SK-N-SH (cell line): ENCODE measurements around the gene PDZRN4. TPM values are rescaled to one million over a fixed set of nuclear protein-coding genes. Genes with fewer than 3 reads are reported as not detected.

Source experiments
- CTCF ChIA-PET: fragments of 300-600, 350-600 bp; formaldehyde crosslinking; extraction: SDS; loops from one replicate; lab custom pipeline; 2021; lab: Yijun Ruan, JAX
- POLR2A ChIA-PET: fragments of 350-600 bp; sonication (Branson Sonifier 250); formaldehyde crosslinking; extraction: SDS; loops from one replicate; lab custom pipeline; 2020; ENCODE audit warnings: antibody characterized with exemption, inconsistent platforms; lab: Yijun Ruan, JAX
- DNase-seq: peaks from one replicate; pipeline ENCODE4 v3.0.0; 2012
- H2AFZ ChIP-seq: fragments of 200-600 bp; sonication (generic); 2 replicates; pipeline ENCODE4 v1.8.1; 2016; ENCODE audit warnings: antibody characterized with exemption, mild to moderate bottlenecking, low read depth
- H3F3A ChIP-seq: fragments of 200-600 bp; sonication (generic); replicated peaks from 2 replicates; pipeline ENCODE3; 2016; ENCODE audit warnings: antibody characterized with exemption, mild to moderate bottlenecking; ENCODE audit not compliant: insufficient read depth
- H3K27ac ChIP-seq, 2 experiments: fragments of 200-500 bp in 1 of 2; fragments of 200-600 bp in 1 of 2; sonication (Bioruptor generic) in 1 of 2; sonication (generic), shearing (Covaris generic) in 1 of 2; 2 replicates each; pipeline versions ENCODE4 v1.5.1 to v1.6.1; 2014 to 2016; ENCODE audit warnings: low read depth in 2 of 2, inconsistent platforms in 1 of 2, low read length in 1 of 2, mild to moderate bottlenecking in 1 of 2, mixed read lengths in 1 of 2
- H3K27me3 ChIP-seq: fragments of 200-600 bp; sonication (generic), shearing (Covaris generic); 2 replicates; pipeline ENCODE4 v1.6.1; 2016; ENCODE audit warnings: mixed run types; ENCODE audit not compliant: insufficient read depth
- H3K36me3 ChIP-seq, 2 experiments: fragments of 200-500 bp in 1 of 2; fragments of 200-600 bp in 1 of 2; sonication (Bioruptor generic) in 1 of 2; sonication (generic) in 1 of 2; replicated peaks in 1 of 2; 2 replicates each; pipeline versions ENCODE3 to v1.5.1; 2014 to 2016; ENCODE audit warnings: low read length in 1 of 2, mild to moderate bottlenecking in 1 of 2; ENCODE audit not compliant: insufficient read depth in 2 of 2, control insufficient read depth in 1 of 2
- H3K4me1 ChIP-seq, 2 experiments: fragments of 200-500 bp in 1 of 2; fragments of 200-600 bp in 1 of 2; sonication (Bioruptor generic) in 1 of 2; sonication (generic), shearing (Covaris generic) in 1 of 2; 2 replicates each; pipeline versions ENCODE4 v1.5.1 to v1.6.1; 2014 to 2016; ENCODE audit warnings: low read depth in 1 of 2, low read length in 1 of 2, mixed run types in 1 of 2; ENCODE audit not compliant: insufficient read depth in 2 of 2, control insufficient read depth in 1 of 2
- H3K4me2 ChIP-seq: fragments of 200-600 bp; sonication (generic), shearing (Covaris generic); 2 replicates; pipeline ENCODE4 v1.6.1; 2017; ENCODE audit warnings: mixed run types
- H3K4me3 ChIP-seq, 2 experiments: fragments of 200-500 bp in 1 of 2; fragments of 200-600 bp in 1 of 2; sonication (Bioruptor generic) in 1 of 2; sonication (generic), shearing (Covaris generic) in 1 of 2; 2 replicates each; pipeline versions ENCODE4 v1.5.1 to v1.8.1; 2014 to 2016; ENCODE audit warnings: low read depth in 2 of 2, inconsistent platforms in 1 of 2, low read length in 1 of 2, mild to moderate bottlenecking in 1 of 2, mixed read lengths in 1 of 2, moderate library complexity in 1 of 2
- H3K79me2 ChIP-seq: fragments of 200-600 bp; sonication (generic); 2 replicates; pipeline ENCODE4 v1.8.1; 2017; ENCODE audit warnings: mild to moderate bottlenecking; ENCODE audit not compliant: insufficient read depth
- H3K9ac ChIP-seq: fragments of 200-600 bp; sonication (generic); 2 replicates; pipeline ENCODE4 v1.6.1; 2017; ENCODE audit warnings: mixed run types
- H3K9me2 ChIP-seq: fragments of 200-600 bp; sonication (generic); 2 replicates; pipeline ENCODE4 v1.6.1; 2017; ENCODE audit warnings: mixed run types
- H3K9me3 ChIP-seq: fragments of 200-600 bp; sonication (generic); 2 replicates; pipeline ENCODE4 v1.6.1; 2017; ENCODE audit warnings: mixed run types, mild to moderate bottlenecking, moderate library complexity
- H4K20me1 ChIP-seq: fragments of 200-600 bp; sonication (generic); 2 replicates; pipeline ENCODE4 v1.6.1; 2017; ENCODE audit warnings: mild to moderate bottlenecking, mixed run types; ENCODE audit not compliant: insufficient read depth
- ELF1 ChIP-seq: IDR thresholded peaks from 2 replicates; pipeline ENCODE4 v1.4.0; 2012
- EP300 ChIP-seq, 2 experiments: IDR thresholded peaks; 2 replicates each; pipeline versions ENCODE4 v1.4.0 to v1.6.1; 2012; ENCODE audit warnings: borderline replicate concordance in 1 of 2, low read depth in 1 of 2, low read length in 1 of 2
- FOXJ3 ChIP-seq: sonication (generic); formaldehyde crosslinking; IDR thresholded peaks from 2 replicates; pipeline ENCODE4 v1.5.1; 2020; ENCODE audit warnings: mild to moderate bottlenecking, missing genetic modification reagents
- FOXM1 ChIP-seq: IDR thresholded peaks from 2 replicates; pipeline ENCODE4 v1.4.0; 2012; ENCODE audit warnings: low read depth, mild to moderate bottlenecking
- IRF3 ChIP-seq: fragments of 150-350 bp; IDR thresholded peaks from 2 replicates; pipeline ENCODE4 v1.6.1; 2016; ENCODE audit warnings: mild to moderate bottlenecking, low read depth, low read length
- MEF2A ChIP-seq: IDR thresholded peaks from 2 replicates; pipeline ENCODE4 v1.4.0; 2012; ENCODE audit warnings: low read depth, borderline replicate concordance
- NRF1 ChIP-seq: IDR thresholded peaks from 2 replicates; pipeline ENCODE4 v1.6.1; 2012; ENCODE audit warnings: low read depth, mild to moderate bottlenecking, low read length
- PBX3 ChIP-seq: IDR thresholded peaks from 2 replicates; pipeline ENCODE4; 2012
- RAD21 ChIP-seq: IDR thresholded peaks from 2 replicates; pipeline ENCODE4 v1.6.1; 2012; ENCODE audit warnings: mild to moderate bottlenecking, low read length
- SIN3A ChIP-seq: IDR thresholded peaks from 2 replicates; pipeline ENCODE4 v1.6.1; 2012; ENCODE audit warnings: low read depth, mild to moderate bottlenecking, low read length, moderate library complexity, borderline replicate concordance
- TAF1 ChIP-seq: IDR thresholded peaks from 2 replicates; pipeline ENCODE4 v1.6.1; 2012; ENCODE audit warnings: low read depth, mild to moderate bottlenecking, low read length, moderate library complexity, borderline replicate concordance
- TCF12 ChIP-seq: IDR thresholded peaks from 2 replicates; pipeline ENCODE4 v1.4.0; 2012
- whole genome bisulfite sequencing: methylation state at CpG from one replicate; pipeline ENCODE4 v1.1.6; 2017; ENCODE audit warnings: low lambda C conversion rate; 5-methylcytosine and 5-hydroxymethylcytosine counted together
- polyA plus RNA-seq, 3 experiments: library from polyadenylated mRNA; depleted of rRNA; stranded (reverse); fragments of >200 nt; gene quantifications; 2 replicates each; pipeline ENCODE4 v1.2.3, GENCODE V29; 2012

Gene PDZRN4
- polyA plus RNA-seq, 1 of the 3 experiments (the other 2 are of a cell fraction), result 0.02 TPM

GRCh38 chr12:41576925-41577324 is 388.8 kb downstream of the PDZRN4 start:
- Histone ChIP-seq H3K4me3 (no peak overlapping the region), H3K79me2 (no peaks in the 10 kb centered on the region), H3K27me3 (no peaks in the 10 kb centered on the region), H3F3A (no peaks in the 10 kb centered on the region), H3K9ac (no peak overlapping the region), H3K4me2 (no peak overlapping the region), H4K20me1 (no peaks in the 10 kb centered on the region), H3K9me2 (no peaks in the 10 kb centered on the region), H2AFZ (no peak overlapping the region), H3K36me3 (no peaks in the 10 kb centered on the region), H3K4me1 (no peaks in the 10 kb centered on the region), H3K27ac (no peak overlapping the region), H3K9me3 (no peaks in the 10 kb centered on the region)
- 43% methylated on average over 1 of the region's 1 CpG for WGBS
- CTCF ChIA-PET, result no interaction called here
- TF ChIP-seq EP300 (IDR thresholded peaks at IDR 0.05; ENCODE audit: borderline replicate concordance in 1 of 2, low read depth in 1 of 2, low read length in 1 of 2) (no peak), FOXJ3 (CRISPR knock-in tag) (no peak), ELF1 (no peak), RAD21 (no peak), TCF12 (no peak), SIN3A (no peak), MEF2A (no peak), IRF3 (no peak)
- POLR2A ChIA-PET, result no interaction called here
- no peak for DNase-seq

- no peaks in the 10 kb centered on the region for H4K20me1 ChIP-seq
- H3F3A ChIP-seq, result no peaks in the 10 kb centered on the region
- CTCF ChIA-PET, result no interaction called here
- no peak overlapping the region for H3K4me2 ChIP-seq
- no peaks in the 10 kb centered on the region for H3K27me3 ChIP-seq
- no peaks in the 10 kb centered on the region for H3K9me3 ChIP-seq
- TF ChIP-seq NRF1, result no peak
- TF ChIP-seq EP300 (IDR thresholded peaks at IDR 0.05; ENCODE audit: borderline replicate concordance in 1 of 2, low read depth in 1 of 2, low read length in 1 of 2), result no peak
- no peak for DNase-seq
- no peaks in the 10 kb centered on the region for H3K9me2 ChIP-seq
- H3K9ac ChIP-seq, result no peak overlapping the region
- H3K27ac ChIP-seq, result no peak overlapping the region
- no peaks in the 10 kb centered on the region for H3K36me3 ChIP-seq
- POLR2A ChIA-PET, result no interaction called here
- H3K4me1 ChIP-seq, result no peaks in the 10 kb centered on the region
- no peak overlapping the region for H2AFZ ChIP-seq
- H3K79me2 ChIP-seq, result no peaks in the 10 kb centered on the region
- H3K4me3 ChIP-seq, result no peak overlapping the region
Observed at GRCh38 chr12:41577995-41578394, 389.9 kb downstream of the PDZRN4 start.

GRCh38 chr12:41585784-41586183 is 397.7 kb downstream of the PDZRN4 start:
- WGBS, result 78% methylated on average over 3 of the region's 3 CpGs
- H3K27me3 ChIP-seq, result no peaks in the 10 kb centered on the region
- TF ChIP-seq FOXJ3 (CRISPR knock-in tag) (no peak), PBX3 (no peak), TAF1 (no peak), FOXM1 (no peak), TCF12 (no peak)
- H3K36me3 ChIP-seq, result no peaks in the 10 kb centered on the region
- H3K27ac ChIP-seq, result no peak overlapping the region
- H3F3A ChIP-seq, result no peaks in the 10 kb centered on the region
- ChIA-PET POLR2A (no interaction called here), CTCF (no interaction called here)
- no peak overlapping the region for H2AFZ ChIP-seq
- H3K9me2 ChIP-seq, result no peaks in the 10 kb centered on the region
- H3K4me2 ChIP-seq, result no peak overlapping the region
- H3K9me3 ChIP-seq, result no peaks in the 10 kb centered on the region
- H4K20me1 ChIP-seq, result no peaks in the 10 kb centered on the region
- H3K4me3 ChIP-seq, result no peak overlapping the region
- no peak overlapping the region for H3K9ac ChIP-seq
- no peaks in the 10 kb centered on the region for H3K4me1 ChIP-seq
- H3K79me2 ChIP-seq, result no peaks in the 10 kb centered on the region
- no peak for DNase-seq
